ENCODE results near the gene SPDL1. TPM values are rescaled to one million over a fixed set of nuclear protein-coding genes. Genes with fewer than 3 reads are reported as not detected.

SPDL1 gene
- total RNA-seq, 4 donors from 2014 or later = 3.9 to 14.9 (median 6.6) TPM

GRCh38 chr5:169561893-169562292 is 21.7 kb upstream of the SPDL1 start:
- DNase-seq = no peak
- no peak overlapping the region for H3K4me3 ChIP-seq
- TF ChIP-seq CTCF (IDR thresholded peaks at IDR 0.05) = no peak
- no peak for TF ChIP-seq POLR2A (IDR thresholded peaks at IDR 0.05)
- no peaks in the 10 kb centered on the region for H3K4me1 ChIP-seq
- no peaks in the 10 kb centered on the region for H3K9me3 ChIP-seq
- H3K27ac ChIP-seq = no peak overlapping the region
- no peaks in the 10 kb centered on the region for H3K27me3 ChIP-seq
- H3K36me3 ChIP-seq = no peaks in the 10 kb centered on the region

GRCh38 chr5:169563369-169563768 is 20.2 kb upstream of the SPDL1 start:
- DNase-seq = no peak
- Histone ChIP-seq H3K9me3 (no peaks in the 10 kb centered on the region), H3K4me1 (no peaks in the 10 kb centered on the region), H3K36me3 (no peaks in the 10 kb centered on the region), H3K4me3 (no peak overlapping the region), H3K27me3 (no peaks in the 10 kb centered on the region), H3K27ac (no peak overlapping the region)
- no peak for TF ChIP-seq CTCF (IDR thresholded peaks at IDR 0.05)
- TF ChIP-seq POLR2A (IDR thresholded peaks at IDR 0.05) = no peak

- H3K27me3 ChIP-seq = no peaks in the 10 kb centered on the region
- H3K4me3 ChIP-seq = no peak overlapping the region
- TF ChIP-seq CTCF (IDR thresholded peaks at IDR 0.05) (no peak), POLR2A (IDR thresholded peaks at IDR 0.05) (no peak)
- H3K36me3 ChIP-seq = no peaks in the 10 kb centered on the region
- no peak for DNase-seq
- H3K9me3 ChIP-seq = no peaks in the 10 kb centered on the region
- H3K4me1 ChIP-seq = no peaks in the 10 kb centered on the region
- H3K27ac ChIP-seq = no peak overlapping the region
These were observed 17.4 kb upstream of the SPDL1 start for GRCh38 chr5:169566202-169566601.

- H3K4me3 ChIP-seq = no peak overlapping the region
- no peak for TF ChIP-seq CTCF (IDR thresholded peaks at IDR 0.05)
- no peak overlapping the region for H3K27ac ChIP-seq
- DNase-seq = no peak
- H3K27me3 ChIP-seq = no peaks in the 10 kb centered on the region
- no peaks in the 10 kb centered on the region for H3K36me3 ChIP-seq
- H3K4me1 ChIP-seq = no peaks in the 10 kb centered on the region
- no peaks in the 10 kb centered on the region for H3K9me3 ChIP-seq
These were observed 16.5 kb upstream of the SPDL1 start for GRCh38 chr5:169567079-169567478.

GRCh38 chr5:169569513-169569912 is 14.1 kb upstream of the SPDL1 start:
- H3K4me3 ChIP-seq = no peak overlapping the region
- H3K36me3 ChIP-seq = no peaks in the 10 kb centered on the region
- TF ChIP-seq CTCF (IDR thresholded peaks at IDR 0.05) (no peak), POLR2A (IDR thresholded peaks at IDR 0.05) (no peak)
- H3K27ac ChIP-seq = no peak overlapping the region
- DNase-seq = no peak
- H3K4me1 ChIP-seq = no peaks in the 10 kb centered on the region
- H3K27me3 ChIP-seq = no peaks in the 10 kb centered on the region
- no peaks in the 10 kb centered on the region for H3K9me3 ChIP-seq

- Histone ChIP-seq H3K36me3 (no peaks in the 10 kb centered on the region), H3K27me3 (no peaks in the 10 kb centered on the region), H3K9me3 (no peaks in the 10 kb centered on the region), H3K4me1 (no peaks in the 10 kb centered on the region), H3K27ac (no peak overlapping the region), H3K4me3 (no peak overlapping the region)
- no peak for TF ChIP-seq CTCF (IDR thresholded peaks at IDR 0.05)
- no peak for TF ChIP-seq POLR2A (IDR thresholded peaks at IDR 0.05)
- no peak for DNase-seq
These were observed 12.2 kb upstream of the SPDL1 start for GRCh38 chr5:169571355-169571754.

Measured in Peyer's patch (tissue), 4 donors.